K562 (cell line): ENCODE data around the gene ANO6. TPM values are rescaled to one million over a fixed set of nuclear protein-coding genes. Genes with fewer than 3 reads are reported as not detected.

Experiments
- ASH1L ChIP-seq: fragments of 450-650 bp; IDR thresholded peaks from 2 replicates; pipeline ENCODE4 v1.6.1; 2018; ENCODE audit warnings: borderline replicate concordance, mild to moderate bottlenecking, low read depth; ENCODE audit not compliant: partially characterized antibody
- CEBPB ChIP-seq: fragments of 450-650 bp; IDR thresholded peaks from 2 replicates; pipeline ENCODE4 v1.6.1; 2016; ENCODE audit warnings: missing genetic modification characterization, missing compliant biosample characterization
- CHD1 ChIP-seq: fragments of 200-600 bp; sonication (generic); IDR thresholded peaks from one replicate; pipeline ENCODE4 v1.6.1; 2012; ENCODE audit warnings: mild to moderate bottlenecking, moderate library complexity, low read length, inconsistent platforms
- GABPA ChIP-seq: fragments of 200-800 bp; sonication (Bioruptor generic); conservative IDR thresholded peaks from 2 replicates; pipeline ENCODE4 v1.6.1; 2016; ENCODE audit warnings: low read depth, missing genetic modification characterization, missing compliant biosample characterization
- GABPB1 ChIP-seq: sonication (generic); formaldehyde crosslinking; IDR thresholded peaks from 2 replicates; pipeline ENCODE4 v1.8.0; 2022; ENCODE audit warnings: mild to moderate bottlenecking, missing genetic modification reagents
- MEIS2 ChIP-seq: fragments of 450-650 bp; IDR thresholded peaks from 2 replicates; pipeline ENCODE4 v1.6.1; 2014; ENCODE audit warnings: mild to moderate bottlenecking; ENCODE audit not compliant: partially characterized antibody
- MTA2 ChIP-seq: fragments of 450-650 bp; IDR thresholded peaks from 2 replicates; pipeline ENCODE4 v1.6.1; 2016; ENCODE audit warnings: low read depth
- NCOA1 ChIP-seq: fragments of 450-650 bp; IDR thresholded peaks from 2 replicates; pipeline ENCODE4 v1.6.1; 2016; ENCODE audit warnings: low read depth
- POLR2B ChIP-seq: fragments of 450-650 bp; IDR thresholded peaks from 2 replicates; pipeline ENCODE4 v1.6.1; 2018; ENCODE audit warnings: low read depth; ENCODE audit not compliant: partially characterized antibody
- POLR2G ChIP-seq: fragments of 200-400 bp; formaldehyde crosslinking; IDR thresholded peaks from 2 replicates; pipeline ENCODE4 v1.6.1; 2017; ENCODE audit warnings: low read depth, mild to moderate bottlenecking, antibody characterized with exemption, low read length, moderate library complexity
- RCOR1 ChIP-seq, 2 experiments: IDR thresholded peaks; 2 replicates each; pipeline ENCODE4 v1.6.1; 2012; ENCODE audit warnings: low read depth in 2 of 2, low read length in 2 of 2, borderline replicate concordance in 1 of 2, improper control_type of control experiment in 1 of 2
- SMC3 ChIP-seq: conservative IDR thresholded peaks from 2 replicates; pipeline ENCODE4 v1.6.1; 2011; ENCODE audit warnings: low read depth, low read length, improper control_type of control experiment; ENCODE audit not compliant: insufficient read depth
- STAT5A ChIP-seq: IDR thresholded peaks from 2 replicates; pipeline ENCODE4 v1.6.1; 2012; ENCODE audit warnings: low read length, inconsistent platforms, borderline replicate concordance
- SUPT5H ChIP-seq: fragments of 450-650 bp; IDR thresholded peaks from 2 replicates; pipeline ENCODE4 v1.6.1; 2016
- TAF7 ChIP-seq: fragments of 450-650 bp; IDR thresholded peaks from 2 replicates; pipeline ENCODE4 v1.6.1; 2016; ENCODE audit warnings: missing genetic modification characterization, missing compliant biosample characterization
- ZFP30 ChIP-seq: fragments of 250-450 bp; sonication (Bioruptor Pico); IDR thresholded peaks from 2 replicates; pipeline ENCODE4 v1.8.0; 2022; ENCODE audit warnings: moderate library complexity, mild to moderate bottlenecking, inconsistent platforms, borderline replicate concordance
- ZNF12 ChIP-seq: sonication (generic); formaldehyde crosslinking; IDR thresholded peaks from 2 replicates; pipeline ENCODE4 v1.4.0; 2020; ENCODE audit warnings: mild to moderate bottlenecking, missing genetic modification reagents
- ZNF174 ChIP-seq: fragments of 250-450 bp; sonication (Bioruptor Pico); IDR thresholded peaks from 2 replicates; pipeline ENCODE4 v1.4.0; 2020; ENCODE audit warnings: mild to moderate bottlenecking
- ZNF23 ChIP-seq: fragments of 250-450 bp; sonication (Bioruptor Pico); IDR thresholded peaks from 2 replicates; pipeline ENCODE4 v1.4.0; 2020; ENCODE audit warnings: mild to moderate bottlenecking
- ZNF408 ChIP-seq: fragments of 250-450 bp; sonication (Bioruptor Pico); IDR thresholded peaks from 2 replicates; pipeline ENCODE4 v1.4.0; 2020; ENCODE audit warnings: low read depth, mild to moderate bottlenecking, moderate library complexity
- ZNF584 ChIP-seq: fragments of 200-800 bp; sonication (Bioruptor generic); IDR thresholded peaks from 2 replicates; pipeline ENCODE4 v1.6.1; 2016; ENCODE audit warnings: low read depth, mild to moderate bottlenecking, missing genetic modification characterization, missing compliant biosample characterization
- ZNF695 ChIP-seq: fragments of 450-650 bp; formaldehyde crosslinking; IDR thresholded peaks from 2 replicates; pipeline ENCODE4 v1.4.0; 2020; ENCODE audit warnings: mild to moderate bottlenecking, moderate library complexity
- polyA plus RNA-seq, 8 experiments: library from polyadenylated mRNA; depleted of rRNA in 4 of 8; stranded (reverse) in 5 of 8; unstranded in 3 of 8; fragments of >200 nt; fragmentation: Nextera tagmentation in 2 of 8; fragmentation: Illumina TruSeq in 1 of 8; extraction: Ambion mirVana in 2 of 8; extraction: Trizol in 1 of 8; gene quantifications; 2 replicates each; pipeline versions ENCODE4 v1.2.1 to v1.2.3, GENCODE V29; 2011 to 2014; ENCODE audit warnings: inconsistent platforms in 1 of 8, missing spikeins in 1 of 8
- total RNA-seq, 7 experiments: library from RNA; depleted of rRNA in 6 of 7; stranded (reverse); fragments of >200 nt in 6 of 7; fragmentation: Illumina TruSeq in 2 of 7; extraction: Trizol in 2 of 7; gene quantifications; 2 replicates each; pipeline versions ENCODE4 v1.2.1 to v1.2.3, GENCODE V29; 2011 to 2021; ENCODE audit warnings: low replicate concordance in 1 of 7
- TF ChIP-seq, protein P1 (sequence below): fragments of 450-650 bp; IDR thresholded peaks from 2 replicates; pipeline ENCODE4 v1.6.1; 2017; ENCODE audit warnings: antibody characterized with exemption, mild to moderate bottlenecking
- TF ChIP-seq, protein P2 (sequence below): fragments of 250-450 bp; sonication (Bioruptor Pico); IDR thresholded peaks from 2 replicates; pipeline ENCODE4 v1.6.1; 2021; ENCODE audit warnings: mild to moderate bottlenecking

Gene ANO6
- total and polyA plus RNA-seq, 9 of the 15 experiments (the other 6 are each of a cell fraction or from before 2014, with no cell fraction given), result 3.5 to 24.7 (median 20.3) TPM

DNA sequence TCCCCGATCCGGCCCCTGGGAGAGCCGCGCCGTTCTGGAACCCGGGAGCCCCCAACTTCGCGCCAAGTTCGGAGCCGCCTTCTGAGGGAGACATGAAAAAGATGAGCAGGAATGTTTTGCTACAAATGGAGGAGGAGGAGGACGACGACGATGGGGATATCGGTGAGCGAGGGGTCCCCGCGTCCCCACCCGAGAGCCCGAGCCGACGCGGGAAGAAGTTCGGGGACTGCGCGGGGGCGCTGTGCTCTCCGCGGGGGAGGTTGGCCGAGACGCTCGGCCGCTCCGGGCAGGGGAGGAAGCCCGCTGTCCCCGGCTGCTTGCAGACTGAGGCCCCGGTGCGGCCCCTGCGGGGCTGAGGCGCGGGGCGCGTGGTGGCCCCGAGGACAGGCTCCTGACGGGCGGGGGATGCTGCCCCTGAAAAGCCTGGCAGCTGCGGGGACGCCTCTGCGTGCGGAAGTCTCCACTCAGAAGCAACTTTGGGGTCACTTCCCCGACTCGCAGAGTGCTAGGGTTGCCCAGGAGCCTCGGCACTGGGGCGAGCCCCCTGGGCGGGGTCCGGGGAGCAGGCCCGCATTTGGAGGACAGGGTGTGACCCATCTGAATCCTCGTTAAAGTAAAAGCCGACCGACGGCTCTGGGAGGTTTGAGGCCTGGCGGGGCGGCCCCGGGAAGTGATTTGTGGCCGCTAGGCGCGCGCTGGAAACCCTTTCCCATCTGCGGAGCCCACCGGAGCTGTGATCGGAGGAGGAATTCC is 511 bp downstream of the ANO6 start (continued):
- TF ChIP-seq, protein P1, sequence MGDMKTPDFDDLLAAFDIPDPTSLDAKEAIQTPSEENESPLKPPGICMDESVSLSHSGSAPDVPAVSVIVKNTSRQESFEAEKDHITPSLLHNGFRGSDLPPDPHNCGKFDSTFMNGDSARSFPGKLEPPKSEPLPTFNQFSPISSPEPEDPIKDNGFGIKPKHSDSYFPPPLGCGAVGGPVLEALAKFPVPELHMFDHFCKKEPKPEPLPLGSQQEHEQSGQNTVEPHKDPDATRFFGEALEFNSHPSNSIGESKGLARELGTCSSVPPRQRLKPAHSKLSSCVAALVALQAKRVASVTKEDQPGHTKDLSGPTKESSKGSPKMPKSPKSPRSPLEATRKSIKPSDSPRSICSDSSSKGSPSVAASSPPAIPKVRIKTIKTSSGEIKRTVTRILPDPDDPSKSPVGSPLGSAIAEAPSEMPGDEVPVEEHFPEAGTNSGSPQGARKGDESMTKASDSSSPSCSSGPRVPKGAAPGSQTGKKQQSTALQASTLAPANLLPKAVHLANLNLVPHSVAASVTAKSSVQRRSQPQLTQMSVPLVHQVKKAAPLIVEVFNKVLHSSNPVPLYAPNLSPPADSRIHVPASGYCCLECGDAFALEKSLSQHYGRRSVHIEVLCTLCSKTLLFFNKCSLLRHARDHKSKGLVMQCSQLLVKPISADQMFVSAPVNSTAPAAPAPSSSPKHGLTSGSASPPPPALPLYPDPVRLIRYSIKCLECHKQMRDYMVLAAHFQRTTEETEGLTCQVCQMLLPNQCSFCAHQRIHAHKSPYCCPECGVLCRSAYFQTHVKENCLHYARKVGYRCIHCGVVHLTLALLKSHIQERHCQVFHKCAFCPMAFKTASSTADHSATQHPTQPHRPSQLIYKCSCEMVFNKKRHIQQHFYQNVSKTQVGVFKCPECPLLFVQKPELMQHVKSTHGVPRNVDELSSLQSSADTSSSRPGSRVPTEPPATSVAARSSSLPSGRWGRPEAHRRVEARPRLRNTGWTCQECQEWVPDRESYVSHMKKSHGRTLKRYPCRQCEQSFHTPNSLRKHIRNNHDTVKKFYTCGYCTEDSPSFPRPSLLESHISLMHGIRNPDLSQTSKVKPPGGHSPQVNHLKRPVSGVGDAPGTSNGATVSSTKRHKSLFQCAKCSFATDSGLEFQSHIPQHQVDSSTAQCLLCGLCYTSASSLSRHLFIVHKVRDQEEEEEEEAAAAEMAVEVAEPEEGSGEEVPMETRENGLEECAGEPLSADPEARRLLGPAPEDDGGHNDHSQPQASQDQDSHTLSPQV, result no peak
- TF ChIP-seq CHD1 (peak; percentile 64), CEBPB (tag) (no peak), ZNF695 (CRISPR knock-in tag) (no peak), TAF7 (tag) (no peak), SMC3 (no peak), ZNF12 (peak; percentile 58; the same call in 1 of the 2 replicates), ZNF174 (CRISPR knock-in tag) (no peak), POLR2B (peak; percentile 5), ZFP30 (CRISPR knock-in tag) (no peak), RCOR1 (IDR thresholded peaks at IDR 0.05; ENCODE audit: borderline replicate concordance in 1 of 2, low read depth in 2 of 2, low read length in 2 of 2) (no peak), POLR2G (peak; percentile 82), ZNF584 (CRISPR knock-in tag) (no peak), MEIS2 (peak; percentile 18), ASH1L (no peak), ZNF23 (CRISPR knock-in tag) (no peak), STAT5A (no peak), MTA2 (no peak), GABPB1 (CRISPR knock-in tag) (0 out of 2 replicates have a peak, but pooled peaks have one; percentile 39), NCOA1 (no peak), GABPA (tag) (no peak), SUPT5H (no peak), ZNF408 (CRISPR knock-in tag) (no peak)
- TF ChIP-seq, protein P2, sequence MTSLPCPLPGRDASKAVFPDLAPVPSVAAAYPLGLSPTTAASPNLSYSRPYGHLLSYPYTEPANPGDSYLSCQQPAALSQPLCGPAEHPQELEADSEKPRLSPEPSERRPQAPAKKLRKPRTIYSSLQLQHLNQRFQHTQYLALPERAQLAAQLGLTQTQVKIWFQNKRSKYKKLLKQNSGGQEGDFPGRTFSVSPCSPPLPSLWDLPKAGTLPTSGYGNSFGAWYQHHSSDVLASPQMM (CRISPR knock-in tag), result no peak
